ENCODE measurements around the gene FERMT2.
"Not testable (repeated sequence)": the region's sequence is repeated elsewhere in the genome, so short reads cannot be mapped to it uniquely, and the experiment has no call there.

FERMT2 gene

DNA sequence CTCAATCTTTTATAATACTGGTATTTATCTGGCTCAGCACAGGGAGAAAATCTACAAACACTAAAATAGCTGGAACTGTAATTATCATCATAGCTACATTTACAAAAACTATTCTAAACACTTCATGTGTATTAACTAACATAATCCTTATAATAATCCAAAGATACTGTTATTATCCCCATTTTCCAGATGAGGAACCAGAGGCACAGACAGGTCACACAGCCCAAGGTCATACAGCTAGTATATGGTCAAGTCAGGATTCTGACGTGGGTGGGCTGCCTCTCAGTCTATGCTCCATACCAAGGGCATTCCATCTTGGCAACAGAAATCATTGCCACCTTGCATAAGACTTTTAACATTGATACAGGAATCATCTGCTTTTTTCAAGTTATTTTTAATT is 11.4 kb downstream of the FERMT2 start:
- no peak for DNase-seq

DNA sequence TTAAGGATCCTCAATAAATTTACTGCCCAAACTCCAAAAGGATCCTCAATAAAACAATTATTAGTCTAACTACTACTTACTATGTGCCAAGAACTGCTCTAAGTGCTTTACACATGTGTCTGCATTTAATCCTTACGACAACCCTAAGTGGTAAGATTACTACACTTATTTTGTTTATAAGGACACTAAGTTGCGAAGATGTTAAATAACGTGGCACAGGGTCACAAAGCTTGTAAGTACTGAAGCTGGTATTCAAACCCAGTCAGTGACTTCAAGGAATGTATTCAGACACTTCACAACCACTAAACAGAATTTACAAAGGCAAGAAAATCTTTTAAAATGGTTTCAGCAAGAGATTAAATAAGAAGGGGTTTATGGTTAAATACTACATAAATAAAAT is 13.0 kb downstream of the FERMT2 start:
- no peak for DNase-seq

DNA sequence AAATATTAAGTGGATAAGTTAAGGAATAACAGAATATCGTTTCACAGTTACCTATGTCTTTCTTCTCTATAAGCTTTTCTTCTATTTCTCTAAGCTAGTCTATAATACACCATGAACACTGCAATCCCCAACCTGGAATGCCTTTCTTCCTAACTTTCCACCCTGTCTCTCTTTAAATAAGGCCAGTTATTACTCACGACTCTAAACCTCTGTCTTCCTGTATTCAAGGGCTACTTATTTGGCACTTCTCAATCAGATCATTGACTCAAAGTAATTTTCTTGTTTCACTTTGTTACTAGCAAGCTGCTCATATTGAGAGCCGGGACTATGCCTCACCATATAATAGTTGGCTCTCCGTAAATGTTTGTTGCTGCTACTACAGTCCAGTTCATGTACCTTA is 13.5 kb downstream of the FERMT2 start:
- no peak for DNase-seq

GRCh38 chr14:52936437-52936836 is 14.4 kb downstream of the FERMT2 start:
- DNase-seq = no peak

- DNase-seq = no peak
Measured at GRCh38 chr14:52935833-52936232, 15.0 kb downstream of the FERMT2 start.

DNA sequence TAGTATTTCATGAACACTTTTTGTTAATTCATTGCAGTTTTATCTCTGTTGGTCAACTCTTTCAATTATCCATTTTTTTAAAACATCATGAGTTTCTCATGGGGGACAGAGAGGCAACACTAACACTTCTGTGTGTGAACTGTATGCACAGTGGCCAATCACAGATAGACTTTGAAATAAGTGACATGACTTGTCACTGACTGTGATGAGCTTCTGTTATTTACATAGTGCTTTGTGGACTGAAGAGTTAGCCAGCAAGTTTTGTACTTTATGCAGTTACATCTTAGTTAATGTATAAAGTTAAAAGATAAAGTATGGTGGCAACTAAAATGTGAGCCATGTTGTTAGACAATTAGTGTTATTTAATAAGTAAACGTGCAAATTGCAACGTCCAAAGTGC is 16.1 kb downstream of the FERMT2 start:
- no peak for DNase-seq

DNA sequence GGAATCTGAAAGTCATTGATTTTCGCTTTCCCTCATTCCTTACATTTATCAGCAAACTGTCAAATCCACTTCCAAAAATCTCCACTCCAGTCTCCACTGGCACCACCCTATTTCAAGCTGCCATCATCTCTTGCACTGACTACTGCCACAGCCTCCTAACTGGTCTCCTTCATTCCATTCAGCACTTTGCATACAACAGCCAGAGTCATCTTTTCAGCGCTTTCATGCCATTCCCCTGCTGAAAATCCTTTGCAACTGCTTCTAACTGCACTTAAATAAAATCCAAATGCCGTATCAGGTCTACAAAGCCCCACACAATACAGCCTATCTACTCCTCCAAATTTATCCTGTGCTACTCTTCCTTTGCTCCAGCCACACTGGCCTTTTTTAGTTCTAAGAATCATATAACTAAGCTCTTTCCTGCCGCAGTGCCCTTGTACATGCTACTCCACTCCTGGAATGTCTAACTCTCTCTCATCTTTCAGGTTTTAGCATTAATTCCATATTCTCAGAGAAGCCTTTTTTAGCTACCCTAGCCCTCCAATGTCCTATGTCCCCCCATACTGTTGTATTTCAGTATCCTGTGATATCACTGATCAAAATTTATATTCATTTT is 21.6 kb downstream of the FERMT2 start:
- DNase-seq = no peak

DNA sequence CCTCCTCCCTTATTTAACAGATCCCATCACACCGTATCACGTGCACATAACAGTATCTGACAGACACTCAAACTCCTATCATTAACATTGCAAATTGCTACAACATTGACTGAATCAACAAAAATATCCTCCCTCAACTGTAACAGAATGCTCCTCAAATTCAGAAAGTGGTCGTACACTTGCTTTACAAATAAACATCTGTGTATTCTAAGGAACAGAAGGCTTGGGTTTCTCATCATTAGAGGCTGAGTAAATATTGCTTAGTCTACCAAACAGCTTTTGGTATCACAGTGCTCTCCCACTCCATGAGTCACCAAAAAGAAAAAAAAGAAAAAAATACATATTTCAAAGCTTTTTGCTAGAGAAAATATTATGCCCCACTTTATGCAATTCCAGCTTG is 23.9 kb downstream of the FERMT2 start:
- DNase-seq = no peak

DNA sequence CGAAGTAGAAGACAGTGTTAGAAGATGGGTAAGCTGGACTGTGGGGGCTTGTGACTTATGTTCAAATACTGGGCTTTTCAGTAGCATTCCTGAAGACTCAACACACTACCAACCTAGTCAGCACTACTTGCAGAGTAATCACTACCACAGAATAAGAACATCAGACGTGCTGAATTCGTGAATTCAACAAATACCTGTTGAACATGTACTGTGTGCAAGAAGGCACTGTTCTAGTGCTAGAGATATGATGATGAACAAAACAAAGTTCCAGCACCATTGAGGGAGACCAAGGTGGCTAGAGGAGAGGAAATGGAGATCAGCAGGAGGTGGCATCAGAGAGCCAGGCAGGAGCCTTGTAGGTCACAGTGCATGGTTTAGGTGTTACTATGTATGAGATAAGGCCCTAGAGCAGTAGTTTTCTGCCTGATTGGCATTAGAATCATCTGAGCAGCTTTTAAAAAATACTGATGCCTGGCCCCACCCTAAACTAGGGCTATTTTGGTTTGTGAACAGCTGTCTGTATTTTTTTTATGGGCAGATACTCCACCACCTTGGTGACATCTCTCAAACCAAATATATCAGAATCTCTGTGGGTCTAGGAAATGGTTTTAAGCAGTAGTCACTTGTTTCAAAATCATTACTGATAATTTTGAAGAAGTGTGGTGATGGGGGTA is 26.8 kb downstream of the FERMT2 start:
- DNase-seq = no peak

- no peak for DNase-seq
Measured at GRCh38 chr14:52922656-52923055, 28.2 kb downstream of the FERMT2 start.

DNA sequence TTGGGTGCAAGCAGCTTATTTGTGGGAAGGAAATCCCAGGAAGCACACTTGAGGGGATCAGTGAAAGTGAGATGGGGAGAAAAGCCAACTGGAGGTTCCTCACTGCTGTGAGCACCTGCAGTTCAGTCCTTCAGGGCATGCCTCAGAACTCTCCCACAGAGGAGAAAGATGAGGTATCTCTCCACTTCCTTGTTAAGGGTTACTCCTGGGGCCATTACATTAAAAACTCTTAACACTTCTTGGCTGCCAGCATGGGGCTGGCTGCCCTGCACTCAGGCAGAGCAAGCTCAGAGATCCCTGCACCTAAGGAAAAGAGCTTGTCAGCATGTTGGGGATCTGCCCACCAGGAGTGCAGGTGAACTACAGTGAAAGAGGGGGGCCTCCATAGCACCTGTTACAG is 28.8 kb downstream of the FERMT2 start:
- no peak for DNase-seq

DNA sequence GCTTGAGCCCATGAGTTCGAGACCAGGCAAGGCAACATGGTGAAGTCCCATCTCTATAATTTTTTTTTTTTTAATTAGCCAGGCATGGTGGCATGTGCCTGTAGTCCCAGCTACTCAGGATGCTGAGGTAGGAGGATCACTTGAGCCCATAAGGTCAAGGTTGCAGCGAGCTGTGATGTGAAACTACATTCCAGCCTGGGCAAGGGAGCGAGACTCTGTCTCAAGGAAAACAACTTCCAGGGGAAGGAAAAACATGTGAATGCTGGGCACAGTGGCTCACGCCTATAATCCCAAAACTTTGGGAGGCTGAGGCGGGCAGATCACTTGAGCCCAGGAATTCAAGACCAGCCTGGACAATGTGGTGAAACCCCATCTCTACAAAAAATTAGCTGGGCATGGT is 30.4 kb downstream of the FERMT2 start:
- DNase-seq = not testable (repeated sequence)

- DNase-seq = no peak
Measured at GRCh38 chr14:52919971-52920370, 30.9 kb downstream of the FERMT2 start.

DNA sequence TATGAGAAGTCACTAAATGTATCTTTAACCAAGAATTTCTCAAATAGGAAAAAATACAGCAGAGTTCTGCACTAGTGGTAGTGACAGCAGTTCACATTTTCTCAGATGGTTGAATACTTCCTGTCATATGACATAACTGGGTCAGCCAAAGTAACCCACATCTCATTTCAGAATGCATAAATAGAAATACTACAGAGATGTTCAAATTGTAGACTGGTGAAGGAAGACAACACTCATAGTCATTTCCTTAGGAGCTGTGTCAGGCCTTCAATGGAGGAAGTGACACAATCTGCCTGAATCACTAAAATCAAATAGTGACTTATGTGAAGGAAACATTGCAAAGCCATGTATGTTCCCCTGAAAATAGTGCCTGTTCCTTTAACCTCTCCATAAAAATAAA is 32.4 kb downstream of the FERMT2 start:
- DNase-seq = no peak

GRCh38 chr14:52917735-52918134 is 33.1 kb downstream of the FERMT2 start:
- DNase-seq = no peak

- DNase-seq = no peak
Measured at GRCh38 chr14:52914295-52914694, 36.6 kb downstream of the FERMT2 start.

- DNase-seq = no peak
Measured at GRCh38 chr14:52913271-52913670, 37.6 kb downstream of the FERMT2 start.

- DNase-seq = no peak
Measured at GRCh38 chr14:52911904-52912303, 38.9 kb downstream of the FERMT2 start.

DNA sequence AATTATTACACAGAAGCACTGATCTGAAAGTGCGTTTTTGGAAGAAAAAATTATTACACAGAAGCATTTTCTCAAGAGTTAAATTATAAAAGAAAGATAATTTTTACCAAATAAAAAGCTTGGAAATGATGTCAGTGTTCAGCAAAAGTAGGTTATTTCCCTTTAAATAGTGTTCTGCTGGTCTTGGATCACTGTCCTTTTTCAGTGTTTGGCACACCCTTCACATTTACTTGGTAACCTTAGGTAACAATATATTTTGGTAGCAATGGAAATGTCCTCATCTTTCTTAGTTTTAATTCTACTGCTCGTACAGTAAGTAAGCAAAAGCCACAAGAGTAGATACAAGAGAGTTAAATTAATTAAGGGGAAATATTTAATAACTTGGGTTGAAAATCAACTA is 40.3 kb downstream of the FERMT2 start:
- DNase-seq = no peak

DNA sequence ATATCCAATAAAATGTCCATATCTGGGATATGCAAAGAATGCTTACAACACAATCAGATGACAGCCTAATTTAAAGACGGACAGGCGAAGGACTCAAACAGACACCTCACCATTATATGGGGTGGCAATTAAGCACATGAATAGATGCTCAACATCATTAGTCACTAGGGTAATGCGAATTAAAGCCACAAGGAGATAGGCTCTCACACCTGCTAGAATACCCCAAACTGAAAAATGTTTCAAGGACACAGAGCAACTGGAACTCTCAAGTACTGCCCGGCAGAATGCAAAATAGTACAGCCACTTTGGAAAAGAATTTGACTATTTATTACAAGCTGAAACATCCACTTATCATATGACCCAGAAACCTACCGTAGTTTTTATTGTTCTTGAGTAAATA is 42.9 kb downstream of the FERMT2 start:
- no peak for DNase-seq

GRCh38 chr14:52906141-52906601 is 44.7 kb downstream of the FERMT2 start:
- no peak for DNase-seq

DNA sequence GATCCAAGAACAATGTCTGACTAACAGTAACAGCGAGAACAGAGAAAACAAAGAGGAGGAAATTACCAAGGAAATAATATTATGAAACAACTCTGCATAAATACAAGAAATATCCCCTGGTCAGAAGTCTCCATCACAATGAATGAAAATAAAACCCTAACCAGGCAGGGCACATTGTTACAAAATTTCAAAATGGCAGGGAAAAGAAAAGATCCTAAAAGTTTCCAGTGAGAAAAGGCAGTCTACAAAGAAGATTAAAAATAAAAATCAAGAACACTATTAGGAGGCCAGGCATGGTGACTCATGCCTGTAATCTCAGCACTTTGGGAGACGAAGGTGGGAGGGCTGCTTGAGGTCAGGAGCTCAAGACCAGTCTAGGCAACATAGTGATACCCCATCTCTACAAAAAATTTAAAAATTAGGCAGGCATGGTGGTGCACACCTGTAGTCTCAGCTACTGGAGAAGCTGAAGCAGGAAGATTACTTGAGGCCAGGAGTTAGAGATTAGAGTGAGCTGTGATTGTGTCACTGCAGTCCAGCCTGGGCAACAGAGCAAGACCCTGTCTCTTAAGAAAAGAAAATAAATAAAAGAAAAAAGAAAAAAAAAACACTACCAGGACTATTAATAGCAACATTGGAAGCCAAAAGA is 47.8 kb downstream of the FERMT2 start:
- no peak for DNase-seq

- no peak for DNase-seq
Measured at GRCh38 chr14:52901357-52901980, 49.4 kb downstream of the FERMT2 start.

DNA sequence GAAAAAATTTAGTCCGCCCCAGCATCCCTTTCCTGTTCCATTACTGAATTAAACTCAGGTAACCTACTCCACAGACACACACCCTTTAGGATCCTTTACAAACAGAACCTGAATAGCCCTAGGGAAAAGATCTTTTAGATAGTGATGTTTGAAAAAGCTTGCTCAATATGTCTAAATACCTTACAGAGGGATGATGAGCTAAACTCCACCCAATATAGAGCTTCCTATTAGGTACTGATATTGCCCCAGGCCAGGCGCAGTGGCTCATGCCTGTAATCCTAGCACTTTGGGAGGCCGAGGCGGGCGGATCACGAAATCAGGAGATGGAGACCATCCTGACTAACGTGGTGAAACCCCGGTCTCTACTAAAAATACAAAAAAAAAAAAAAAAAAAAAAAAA is 50.1 kb downstream of the FERMT2 start:
- DNase-seq = no peak
